Ishikawa (cell line): ENCODE measurements around the gene TCL1B.

Experiments
- EGR1 ChIP-seq: IDR thresholded peaks from 2 replicates; pipeline ENCODE4 v1.6.1; 2012
- RAD21 ChIP-seq: IDR thresholded peaks from 2 replicates; pipeline ENCODE4 v1.6.1; 2012; ENCODE audit warnings: low read depth
- TF ChIP-seq, protein P1 (sequence below): IDR thresholded peaks from 2 replicates; pipeline ENCODE4 v1.6.1; 2012
- TF ChIP-seq, protein P2 (sequence below): IDR thresholded peaks from 2 replicates; pipeline ENCODE4 v1.6.1; 2012; ENCODE audit warnings: low read depth, mild to moderate bottlenecking

DNA sequence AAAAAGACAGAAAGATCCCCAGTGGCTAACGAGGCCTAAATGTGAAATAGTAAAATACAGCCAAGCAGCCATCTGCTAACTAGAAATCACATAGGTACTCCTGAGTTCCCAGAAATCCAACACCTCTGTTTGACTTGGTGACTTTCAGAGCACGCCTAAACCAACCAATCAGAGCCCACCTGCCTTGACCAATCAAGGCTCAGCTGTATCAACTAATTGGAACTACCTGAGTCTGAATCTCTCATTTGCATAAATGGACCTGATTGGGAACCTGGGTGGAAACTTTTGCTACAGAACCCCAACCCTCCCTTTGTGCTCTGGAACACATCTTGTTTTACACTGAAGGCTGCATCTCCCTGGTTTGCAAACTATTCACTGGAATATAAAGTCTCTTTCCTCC, 5.1 kb upstream of the TCL1B start:
- TF ChIP-seq EGR1: no peak
- TF ChIP-seq, protein P1, sequence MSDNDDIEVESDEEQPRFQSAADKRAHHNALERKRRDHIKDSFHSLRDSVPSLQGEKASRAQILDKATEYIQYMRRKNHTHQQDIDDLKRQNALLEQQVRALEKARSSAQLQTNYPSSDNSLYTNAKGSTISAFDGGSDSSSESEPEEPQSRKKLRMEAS: no peak
- no peak for TF ChIP-seq RAD21
- TF ChIP-seq, protein P2, sequence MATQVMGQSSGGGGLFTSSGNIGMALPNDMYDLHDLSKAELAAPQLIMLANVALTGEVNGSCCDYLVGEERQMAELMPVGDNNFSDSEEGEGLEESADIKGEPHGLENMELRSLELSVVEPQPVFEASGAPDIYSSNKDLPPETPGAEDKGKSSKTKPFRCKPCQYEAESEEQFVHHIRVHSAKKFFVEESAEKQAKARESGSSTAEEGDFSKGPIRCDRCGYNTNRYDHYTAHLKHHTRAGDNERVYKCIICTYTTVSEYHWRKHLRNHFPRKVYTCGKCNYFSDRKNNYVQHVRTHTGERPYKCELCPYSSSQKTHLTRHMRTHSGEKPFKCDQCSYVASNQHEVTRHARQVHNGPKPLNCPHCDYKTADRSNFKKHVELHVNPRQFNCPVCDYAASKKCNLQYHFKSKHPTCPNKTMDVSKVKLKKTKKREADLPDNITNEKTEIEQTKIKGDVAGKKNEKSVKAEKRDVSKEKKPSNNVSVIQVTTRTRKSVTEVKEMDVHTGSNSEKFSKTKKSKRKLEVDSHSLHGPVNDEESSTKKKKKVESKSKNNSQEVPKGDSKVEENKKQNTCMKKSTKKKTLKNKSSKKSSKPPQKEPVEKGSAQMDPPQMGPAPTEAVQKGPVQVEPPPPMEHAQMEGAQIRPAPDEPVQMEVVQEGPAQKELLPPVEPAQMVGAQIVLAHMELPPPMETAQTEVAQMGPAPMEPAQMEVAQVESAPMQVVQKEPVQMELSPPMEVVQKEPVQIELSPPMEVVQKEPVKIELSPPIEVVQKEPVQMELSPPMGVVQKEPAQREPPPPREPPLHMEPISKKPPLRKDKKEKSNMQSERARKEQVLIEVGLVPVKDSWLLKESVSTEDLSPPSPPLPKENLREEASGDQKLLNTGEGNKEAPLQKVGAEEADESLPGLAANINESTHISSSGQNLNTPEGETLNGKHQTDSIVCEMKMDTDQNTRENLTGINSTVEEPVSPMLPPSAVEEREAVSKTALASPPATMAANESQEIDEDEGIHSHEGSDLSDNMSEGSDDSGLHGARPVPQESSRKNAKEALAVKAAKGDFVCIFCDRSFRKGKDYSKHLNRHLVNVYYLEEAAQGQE: no peak
